ENCODE data around the gene SLC27A5. TPM values are rescaled to one million over a fixed set of nuclear protein-coding genes. Genes with fewer than 3 reads are reported as not detected.

The SLC27A5 gene
- total RNA-seq, 1 experiment from 2014 or later: 17.1 TPM

DNA sequence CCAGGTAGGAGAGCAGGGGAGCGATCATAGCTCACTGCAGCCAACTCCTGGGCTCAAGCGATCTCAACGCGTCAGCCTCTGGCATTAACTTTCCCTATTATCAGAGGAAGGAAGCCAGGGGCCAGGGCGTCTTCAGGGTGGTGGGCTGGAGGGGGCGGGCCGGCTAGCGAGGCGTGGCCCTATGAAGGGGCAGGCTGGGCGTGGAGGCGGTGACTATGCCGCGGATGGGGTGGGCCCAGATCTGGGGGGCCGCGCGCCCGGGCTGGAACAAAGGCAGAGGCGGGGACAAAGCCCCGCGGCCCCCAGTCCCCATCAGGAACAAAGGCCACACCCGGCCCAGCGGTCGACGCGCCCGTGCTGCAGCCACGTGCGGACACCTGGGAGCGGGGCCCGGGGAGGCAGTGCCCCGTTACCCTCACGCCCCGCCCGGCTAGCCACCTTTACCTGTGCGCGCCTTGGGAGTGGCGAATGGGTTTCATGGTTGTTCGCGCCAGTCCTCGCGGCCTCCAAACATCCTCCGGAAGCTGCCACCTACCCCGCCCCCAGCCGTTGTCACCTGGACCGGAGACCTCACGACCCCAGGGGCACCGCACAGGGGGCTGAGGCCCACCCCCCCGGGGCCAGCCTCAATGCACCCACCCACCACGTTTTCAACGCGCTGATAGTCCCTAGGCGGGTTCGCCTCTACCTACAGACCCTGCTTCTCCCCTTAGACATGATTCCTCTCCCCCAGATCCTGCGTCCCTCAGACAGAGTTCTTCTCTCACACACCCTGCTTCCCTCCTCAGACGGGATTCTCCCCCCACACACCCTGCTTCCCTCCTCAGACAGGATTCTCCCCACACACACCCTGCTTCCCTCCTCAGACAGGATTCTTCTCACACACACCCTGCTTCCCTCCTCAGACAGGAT, 26.7 kb upstream of the SLC27A5 start:
- peak overlapping the region; percentile 23 for H3K9ac ChIP-seq (ENCODE audit: extremely low read depth, insufficient read length, low read length)

More for the DNA sequence above, 26.7 kb upstream of the SLC27A5 start:
- Histone ChIP-seq H4K20me1 (ENCODE audit: control insufficient read depth, insufficient read depth, insufficient read length) (no peaks in the 10 kb centered on the region), H3K18ac (ENCODE audit: insufficient read length, low read depth, low read length) (peak overlapping the region; percentile 76), H2BK5ac (ENCODE audit: insufficient read length, low read length) (no peak overlapping the region), H2BK15ac (ENCODE audit: low read depth, low read length) (no peak overlapping the region), H3K4me2 (ENCODE audit: insufficient read depth, insufficient read length, low read length) (peak overlapping the region; percentile 39), H3K4ac (ENCODE audit: low read depth, low read length) (no peak overlapping the region), H2BK12ac (ENCODE audit: insufficient read length, low read depth, low read length) (no peak overlapping the region), H3K56ac (ENCODE audit: insufficient read length, low read depth, low read length) (no peak overlapping the region), H2AFZ (ENCODE audit: low read length) (no peak overlapping the region), H3K79me1 (ENCODE audit: insufficient read depth, low read depth, low read length, poor library complexity, severe bottlenecking) (no peaks in the 10 kb centered on the region), H3T11ph (ENCODE audit: low read length) (no peak overlapping the region), H2BK120ac (ENCODE audit: low read depth, low read length, poor library complexity, severe bottlenecking) (no peak overlapping the region), H3K27ac (ENCODE audit: insufficient read length, low read depth, low read length) (peak overlapping the region; percentile 38), H2BK20ac (ENCODE audit: low read depth, low read length, poor library complexity, severe bottlenecking) (no peak overlapping the region), H4K5ac (ENCODE audit: insufficient read length, low read depth, low read length) (peak overlapping the region; percentile 3), H3K4me1 (ENCODE audit: insufficient read depth, low read length) (no peaks in the 10 kb centered on the region; the same call in 1 of the 2 replicates), H3K23ac (ENCODE audit: insufficient read length, low read depth, low read length) (no peak overlapping the region), H3K23me2 (ENCODE audit: insufficient read length, low read depth, low read length, poor library complexity, severe bottlenecking) (peaks cover 2% of the 10 kb centered on the region), H4K8ac (replicated peaks; ENCODE audit: insufficient read length, low read depth, low read length) (no peak overlapping the region), H3K9me3 (ENCODE audit: control insufficient read depth, low read depth, low read length) (no peaks in the 10 kb centered on the region), H2AK5ac (ENCODE audit: insufficient read length, low read length) (no peak overlapping the region), H3K79me2 (ENCODE audit: insufficient read depth, low read length) (no peaks in the 10 kb centered on the region), H3K14ac (ENCODE audit: insufficient read depth, low read length) (peak overlapping the region; percentile 46; the same call in 1 of the 2 replicates), H3K27me3 (ENCODE audit: insufficient read depth, low read length) (peaks cover 4% of the 10 kb centered on the region; the same call in 1 of the 2 replicates), H4K91ac (ENCODE audit: insufficient read length, low read depth, low read length) (no peak overlapping the region)
- Mint-ChIP-seq H3K36me3 (ENCODE audit: insufficient read depth in 1 of 3, low read depth in 3 of 3) (no peaks in the 10 kb centered on the region), H3K27me3 (ENCODE audit: low read depth) (peaks cover 35% of the 10 kb centered on the region), H3K4me1 (peaks cover 4 to 10% of the 10 kb centered on the region in 2 experiments), H3K9me3 (no peaks in the 10 kb centered on the region), H3K4me3 (peak overlapping the region; percentile 62 to 76), H3K27ac (peak overlapping the region; percentile 98 to 100 (median 99))
- peak; percentile 94 for DNase-seq
- WGBS (ENCODE audit: extremely low coverage, insufficient read length, low lambda C conversion rate): no CpG with 5 or more reads among the region's 55 CpGs
- TF ChIP-seq, protein P1, sequence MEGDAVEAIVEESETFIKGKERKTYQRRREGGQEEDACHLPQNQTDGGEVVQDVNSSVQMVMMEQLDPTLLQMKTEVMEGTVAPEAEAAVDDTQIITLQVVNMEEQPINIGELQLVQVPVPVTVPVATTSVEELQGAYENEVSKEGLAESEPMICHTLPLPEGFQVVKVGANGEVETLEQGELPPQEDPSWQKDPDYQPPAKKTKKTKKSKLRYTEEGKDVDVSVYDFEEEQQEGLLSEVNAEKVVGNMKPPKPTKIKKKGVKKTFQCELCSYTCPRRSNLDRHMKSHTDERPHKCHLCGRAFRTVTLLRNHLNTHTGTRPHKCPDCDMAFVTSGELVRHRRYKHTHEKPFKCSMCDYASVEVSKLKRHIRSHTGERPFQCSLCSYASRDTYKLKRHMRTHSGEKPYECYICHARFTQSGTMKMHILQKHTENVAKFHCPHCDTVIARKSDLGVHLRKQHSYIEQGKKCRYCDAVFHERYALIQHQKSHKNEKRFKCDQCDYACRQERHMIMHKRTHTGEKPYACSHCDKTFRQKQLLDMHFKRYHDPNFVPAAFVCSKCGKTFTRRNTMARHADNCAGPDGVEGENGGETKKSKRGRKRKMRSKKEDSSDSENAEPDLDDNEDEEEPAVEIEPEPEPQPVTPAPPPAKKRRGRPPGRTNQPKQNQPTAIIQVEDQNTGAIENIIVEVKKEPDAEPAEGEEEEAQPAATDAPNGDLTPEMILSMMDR (conservative IDR thresholded peaks at IDR 0.05): no peak
